Measurements from ENCODE around the gene APOA1. TPM values are rescaled to one million over a fixed set of nuclear protein-coding genes. Genes with fewer than 3 reads are reported as not detected.

Gene APOA1
- total RNA-seq, 1 donor from 2014 or later = not detected

DNA sequence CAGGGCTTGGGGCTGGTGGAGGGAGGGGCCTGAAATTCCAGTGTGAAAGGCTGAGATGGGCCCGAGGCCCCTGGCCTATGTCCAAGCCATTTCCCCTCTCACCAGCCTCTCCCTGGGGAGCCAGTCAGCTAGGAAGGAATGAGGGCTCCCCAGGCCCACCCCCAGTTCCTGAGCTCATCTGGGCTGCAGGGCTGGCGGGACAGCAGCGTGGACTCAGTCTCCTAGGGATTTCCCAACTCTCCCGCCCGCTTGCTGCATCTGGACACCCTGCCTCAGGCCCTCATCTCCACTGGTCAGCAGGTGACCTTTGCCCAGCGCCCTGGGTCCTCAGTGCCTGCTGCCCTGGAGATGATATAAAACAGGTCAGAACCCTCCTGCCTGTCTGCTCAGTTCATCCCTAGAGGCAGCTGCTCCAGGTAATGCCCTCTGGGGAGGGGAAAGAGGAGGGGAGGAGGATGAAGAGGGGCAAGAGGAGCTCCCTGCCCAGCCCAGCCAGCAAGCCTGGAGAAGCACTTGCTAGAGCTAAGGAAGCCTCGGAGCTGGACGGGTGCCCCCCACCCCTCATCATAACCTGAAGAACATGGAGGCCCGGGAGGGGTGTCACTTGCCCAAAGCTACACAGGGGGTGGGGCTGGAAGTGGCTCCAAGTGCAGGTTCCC is 7.8 kb downstream of the APOA1 start, which contains the start of gene APOC3:
Gene APOC3, plus strand, starts transcription at position 383 of the 659 bp plus-strand sequence. CDS start 676 bp downstream, outside the sequence.
- intact Hi-C loops (cut with micrococcal nuclease) = no loop called here
- H3K27me3 Mint-ChIP-seq (ENCODE audit: insufficient read depth) = peaks cover 7% of the 10 kb centered on the region
- no peaks in the 10 kb centered on the region for H3K36me3 Mint-ChIP-seq (ENCODE audit: low read depth)
- no peak within 1 kb of the TSS for H3K27ac Mint-ChIP-seq
- H3K9me3 Mint-ChIP-seq = no peaks in the 10 kb centered on the region
- peaks cover under 1% of the 10 kb centered on the region for H3K4me1 Mint-ChIP-seq (ENCODE audit: low read depth)
- no peak within 1 kb of the TSS for H3K4me3 Mint-ChIP-seq
- DNase-seq (ENCODE audit: low spot score) = no peak

- Mint-ChIP-seq H3K4me1 (ENCODE audit: low read depth) (no peaks in the 10 kb centered on the region), H3K36me3 (ENCODE audit: low read depth) (no peaks in the 10 kb centered on the region), H3K27me3 (ENCODE audit: insufficient read depth) (peaks cover 7% of the 10 kb centered on the region), H3K27ac (no peak overlapping the region), H3K9me3 (no peaks in the 10 kb centered on the region), H3K4me3 (no peak overlapping the region)
- intact Hi-C loops (cut with micrococcal nuclease) = no loop called here
- DNase-seq (ENCODE audit: low spot score) = no peak
Measured at GRCh38 chr11:116828632-116829524, 8.5 kb downstream of the APOA1 start.

- H3K27me3 Mint-ChIP-seq (ENCODE audit: insufficient read depth) = peaks cover 7% of the 10 kb centered on the region
- no peak overlapping the region for H3K27ac Mint-ChIP-seq
- H3K36me3 Mint-ChIP-seq (ENCODE audit: low read depth) = no peaks in the 10 kb centered on the region
- no peak overlapping the region for H3K4me3 Mint-ChIP-seq
- DNase-seq (ENCODE audit: low spot score) = no peak
- no peaks in the 10 kb centered on the region for H3K9me3 Mint-ChIP-seq
- intact Hi-C loops (cut with micrococcal nuclease) = no loop called here
- no peaks in the 10 kb centered on the region for H3K4me1 Mint-ChIP-seq (ENCODE audit: low read depth)
Measured at GRCh38 chr11:116827461-116827860, 10.0 kb downstream of the APOA1 start.

- Mint-ChIP-seq H3K4me1 (ENCODE audit: low read depth) (no peaks in the 10 kb centered on the region), H3K9me3 (no peaks in the 10 kb centered on the region), H3K27ac (no peak overlapping the region), H3K27me3 (ENCODE audit: insufficient read depth) (peaks cover 6% of the 10 kb centered on the region), H3K36me3 (ENCODE audit: low read depth) (no peaks in the 10 kb centered on the region), H3K4me3 (no peak overlapping the region)
- intact Hi-C loops (cut with micrococcal nuclease) = no loop called here
- DNase-seq (ENCODE audit: low spot score) = no peak
Measured at GRCh38 chr11:116826751-116827431, 10.5 kb downstream of the APOA1 start.

GRCh38 chr11:116825854-116826750 is 11.3 kb downstream of the APOA1 start:
- Mint-ChIP-seq H3K4me1 (ENCODE audit: low read depth) (no peaks in the 10 kb centered on the region), H3K27me3 (ENCODE audit: insufficient read depth) (peaks cover 3% of the 10 kb centered on the region), H3K36me3 (ENCODE audit: low read depth) (no peaks in the 10 kb centered on the region), H3K27ac (no peak overlapping the region), H3K9me3 (no peaks in the 10 kb centered on the region), H3K4me3 (no peak overlapping the region)
- intact Hi-C loops (cut with micrococcal nuclease) = no loop called here
- DNase-seq (ENCODE audit: low spot score) = no peak

GRCh38 chr11:116825434-116825833 is 12.0 kb downstream of the APOA1 start:
- Mint-ChIP-seq H3K9me3 (no peaks in the 10 kb centered on the region), H3K36me3 (ENCODE audit: low read depth) (no peaks in the 10 kb centered on the region), H3K27ac (no peak overlapping the region), H3K27me3 (ENCODE audit: insufficient read depth) (peaks cover 3% of the 10 kb centered on the region), H3K4me3 (no peak overlapping the region), H3K4me1 (ENCODE audit: low read depth) (no peaks in the 10 kb centered on the region)
- DNase-seq (ENCODE audit: low spot score) = no peak
- intact Hi-C loops (cut with micrococcal nuclease) = no loop called here

DNA sequence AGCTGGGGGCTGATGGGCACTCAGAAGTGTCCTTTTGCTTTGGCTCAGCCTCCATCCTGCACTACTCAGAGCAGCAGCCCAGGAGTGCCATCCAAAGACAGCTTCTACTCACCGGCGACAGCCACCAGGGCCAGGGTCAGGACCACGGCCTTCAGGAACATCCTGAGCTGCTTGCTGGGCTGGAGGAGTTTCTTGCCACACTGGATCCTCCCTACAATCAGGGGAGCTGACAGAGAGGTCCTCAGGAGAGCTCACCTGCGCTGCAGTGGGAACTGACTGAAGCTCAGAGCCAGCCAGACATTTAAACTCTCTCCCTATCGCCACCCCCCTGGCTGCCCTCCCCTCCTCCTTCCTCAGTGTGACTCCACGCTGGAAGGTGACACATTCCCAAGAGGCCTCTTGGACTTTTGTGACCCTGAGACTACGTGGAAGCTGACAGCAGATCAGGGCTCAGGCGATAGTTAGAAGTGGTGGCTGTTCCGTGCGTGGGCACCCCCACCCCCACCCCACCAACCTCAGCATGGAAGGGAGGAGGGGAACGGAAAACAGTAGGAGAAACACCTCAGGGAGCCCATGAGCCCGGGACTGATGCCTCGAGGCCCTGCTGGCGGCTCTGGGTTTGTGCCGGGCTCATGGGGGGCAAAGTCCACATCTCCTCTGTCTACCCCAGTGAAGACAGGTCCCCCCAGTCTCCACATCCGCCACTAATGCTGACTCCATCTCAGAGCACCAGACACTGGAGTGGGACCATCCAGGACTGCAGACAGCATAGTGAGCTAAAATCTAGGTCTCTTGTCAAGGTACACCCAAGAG is 14.2 kb downstream of the APOA1 start, which contains the start of gene APOA4:
Gene APOA4, minus strand, starts transcription at position 274 of the 813 bp plus-strand sequence. Its CDS starts 113 bp downstream, at position 161.
- Mint-ChIP-seq H3K27me3 (ENCODE audit: insufficient read depth) (no peaks in the 10 kb centered on the region), H3K36me3 (ENCODE audit: low read depth) (no peaks in the 10 kb centered on the region), H3K4me1 (ENCODE audit: low read depth) (no peaks in the 10 kb centered on the region), H3K9me3 (no peaks in the 10 kb centered on the region), H3K4me3 (no peak within 1 kb of the TSS), H3K27ac (no peak within 1 kb of the TSS)
- no peak for DNase-seq (ENCODE audit: low spot score)
- intact Hi-C loops (cut with micrococcal nuclease) = no loop called here

GRCh38 chr11:116822575-116822974 is 14.8 kb downstream of the APOA1 start:
- Mint-ChIP-seq H3K27ac (no peak overlapping the region), H3K36me3 (ENCODE audit: low read depth) (no peaks in the 10 kb centered on the region), H3K27me3 (ENCODE audit: insufficient read depth) (no peaks in the 10 kb centered on the region)

DNA sequence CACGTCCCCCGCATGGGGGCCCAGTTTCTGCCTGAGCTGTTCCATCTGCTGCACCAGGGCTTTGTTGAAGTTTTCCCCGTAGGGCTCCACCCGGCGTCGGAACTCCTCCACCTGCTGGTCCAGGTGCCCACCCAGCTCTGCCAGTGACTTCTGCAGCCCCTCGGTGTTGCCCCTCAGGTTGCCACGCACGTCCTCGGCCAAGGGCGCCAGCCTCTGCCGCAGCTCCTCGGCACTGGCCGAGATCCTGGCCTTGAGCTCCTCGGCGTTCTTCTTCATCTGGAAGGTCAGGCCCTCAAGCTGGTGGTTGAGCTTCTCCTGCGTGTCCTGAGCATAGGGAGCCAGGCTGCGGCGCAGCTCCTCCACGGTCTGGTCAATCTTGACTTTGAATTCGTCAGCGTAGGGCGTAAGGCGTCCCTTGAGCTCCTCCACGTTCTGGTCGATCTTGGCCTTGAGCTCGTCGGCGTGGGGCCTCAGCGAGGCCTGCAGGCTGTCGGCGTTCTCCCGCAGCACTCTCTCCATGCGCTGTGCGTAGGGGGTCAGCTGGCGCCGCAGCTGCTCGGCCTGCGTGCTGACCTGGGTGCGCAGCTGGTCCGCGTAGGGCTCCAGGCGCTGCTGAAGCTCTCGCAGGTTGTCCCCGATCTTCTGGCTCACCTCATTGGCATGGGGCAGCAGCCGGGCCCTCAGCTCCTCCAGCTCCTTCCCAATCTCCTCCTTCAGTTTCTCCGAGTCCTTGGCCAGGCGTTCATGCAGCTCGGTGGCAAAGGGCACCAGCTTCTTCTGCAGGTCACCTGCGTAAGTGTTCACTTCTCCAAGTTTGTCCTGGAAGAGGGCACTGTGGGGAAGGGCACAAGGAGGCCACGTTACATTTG is 16.1 kb downstream of the APOA1 start:
- Mint-ChIP-seq H3K27ac (no peak overlapping the region), H3K36me3 (ENCODE audit: low read depth) (no peaks in the 10 kb centered on the region), H3K27me3 (ENCODE audit: insufficient read depth) (no peaks in the 10 kb centered on the region), H3K4me1 (ENCODE audit: low read depth) (no peaks in the 10 kb centered on the region), H3K4me3 (no peak overlapping the region), H3K9me3 (no peaks in the 10 kb centered on the region)
- intact Hi-C loops (cut with micrococcal nuclease) = no loop called here
- DNase-seq (ENCODE audit: low spot score) = no peak

More at GRCh38 chr11:116822575-116822974, 14.8 kb downstream of the APOA1 start:
- Mint-ChIP-seq H3K4me3 (no peak overlapping the region), H3K4me1 (ENCODE audit: low read depth) (no peaks in the 10 kb centered on the region), H3K9me3 (no peaks in the 10 kb centered on the region)
- intact Hi-C loops (cut with micrococcal nuclease) = no loop called here
- DNase-seq (ENCODE audit: low spot score) = no peak

GRCh38 chr11:116819049-116819448 is 18.4 kb downstream of the APOA1 start:
- no peaks in the 10 kb centered on the region for H3K9me3 Mint-ChIP-seq
- no peaks in the 10 kb centered on the region for H3K4me1 Mint-ChIP-seq (ENCODE audit: low read depth)
- H3K36me3 Mint-ChIP-seq (ENCODE audit: low read depth) = no peaks in the 10 kb centered on the region

GRCh38 chr11:116814502-116814901 is 22.9 kb downstream of the APOA1 start:
- Mint-ChIP-seq H3K9me3 (no peaks in the 10 kb centered on the region), H3K4me3 (no peak overlapping the region), H3K36me3 (ENCODE audit: low read depth) (no peaks in the 10 kb centered on the region), H3K27ac (no peak overlapping the region), H3K27me3 (ENCODE audit: insufficient read depth) (peaks cover 7% of the 10 kb centered on the region), H3K4me1 (ENCODE audit: low read depth) (no peaks in the 10 kb centered on the region)
- no peak for DNase-seq (ENCODE audit: low spot score)
- intact Hi-C loops (cut with micrococcal nuclease) = no loop called here

More at GRCh38 chr11:116819049-116819448, 18.4 kb downstream of the APOA1 start:
- intact Hi-C loops (cut with micrococcal nuclease) = no loop called here
- no peak overlapping the region for H3K27ac Mint-ChIP-seq
- H3K27me3 Mint-ChIP-seq (ENCODE audit: insufficient read depth) = no peaks in the 10 kb centered on the region
- no peak for DNase-seq (ENCODE audit: low spot score)
- no peak overlapping the region for H3K4me3 Mint-ChIP-seq
